HG03469 (cell line): ENCODE measurements around the gene KIF1A.
"Not testable (repeated sequence)": the region's sequence is repeated elsewhere in the genome, so short reads cannot be mapped to it uniquely, and the experiment has no call there.

Experiments
- ATAC-seq: cut with Tn5 transposase; IDR thresholded peaks from one replicate; pipeline ENCODE4 v1.9.1; 2021; ENCODE audit warnings: mild to moderate bottlenecking, moderate library complexity, moderate number of reproducible peaks; ENCODE audit not compliant: unreplicated experiment

The KIF1A gene

DNA sequence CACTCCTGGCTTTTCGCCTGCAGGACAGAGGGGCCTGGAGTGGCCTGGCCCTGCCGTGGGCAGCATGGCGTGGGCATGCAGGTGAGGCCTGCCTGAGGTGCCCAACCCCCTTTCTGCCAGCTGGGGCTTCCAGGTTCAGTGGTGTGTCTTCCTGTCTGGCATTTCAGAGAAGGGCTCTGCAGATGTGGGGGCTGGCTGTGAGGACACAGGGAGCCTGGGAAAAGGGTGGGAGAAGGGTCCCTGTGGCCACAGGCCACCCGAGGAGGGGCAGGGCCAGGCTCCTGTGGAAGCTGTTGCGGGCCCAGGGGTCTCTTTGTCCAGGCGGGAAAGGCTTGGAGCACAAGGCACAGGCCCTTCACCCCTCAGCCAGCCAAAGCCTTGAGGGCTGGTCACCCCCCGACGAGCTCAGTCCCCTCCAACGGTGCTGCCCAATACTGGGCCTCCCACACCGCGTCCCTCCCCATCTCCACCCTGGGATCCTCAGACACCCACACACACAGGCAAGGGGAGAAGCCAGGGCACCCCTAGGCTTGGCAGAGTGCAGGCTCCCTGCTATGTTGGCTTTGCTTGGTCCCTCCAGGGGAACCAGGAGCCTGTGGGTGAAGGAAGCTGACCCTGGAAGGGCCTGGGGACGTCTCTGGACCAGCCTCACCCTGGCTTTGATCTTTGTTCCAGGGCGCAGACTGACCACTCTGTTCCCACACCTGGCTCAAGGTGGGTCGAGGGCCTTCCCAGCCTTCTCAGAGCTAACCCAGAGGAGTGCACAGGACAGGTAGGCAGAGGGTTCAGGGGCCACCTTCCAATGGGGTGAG lies 132.1 kb downstream of the KIF1A start:
- no peak for ATAC-seq

DNA sequence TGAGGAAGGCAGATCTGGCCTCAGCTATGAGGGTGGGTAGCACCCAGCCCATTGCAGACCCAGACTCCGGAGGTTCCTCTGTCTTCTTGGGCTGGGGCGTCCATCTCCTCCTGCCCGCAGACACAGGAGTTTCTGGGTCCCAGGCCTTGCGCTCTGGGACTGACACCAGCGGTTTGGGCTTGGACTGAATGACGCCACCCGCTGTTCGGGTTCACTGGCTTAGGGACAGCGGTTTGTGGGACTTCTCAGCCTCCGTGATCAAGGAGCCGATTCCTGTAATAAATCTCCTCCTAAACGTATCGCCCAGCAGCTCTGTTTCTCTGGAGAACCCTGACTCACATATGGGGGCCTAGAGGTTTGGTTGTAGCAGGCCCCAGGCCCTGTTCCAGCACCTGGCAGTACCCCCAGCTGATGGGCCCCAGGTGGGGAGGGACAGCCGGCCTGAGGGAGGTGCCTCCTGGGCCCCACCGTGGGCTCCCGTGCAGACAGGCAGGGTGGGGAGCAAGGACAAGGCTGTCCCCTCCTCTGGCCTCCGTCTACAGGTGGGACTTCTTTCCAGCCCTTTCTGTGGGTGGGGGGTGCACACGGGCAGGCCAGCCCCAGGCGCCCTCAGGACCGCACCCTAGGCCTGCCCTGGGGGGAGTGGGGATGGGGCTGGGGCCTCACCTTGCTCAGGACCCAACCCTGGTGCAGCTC lies 132.8 kb downstream of the KIF1A start:
- no peak for ATAC-seq

DNA sequence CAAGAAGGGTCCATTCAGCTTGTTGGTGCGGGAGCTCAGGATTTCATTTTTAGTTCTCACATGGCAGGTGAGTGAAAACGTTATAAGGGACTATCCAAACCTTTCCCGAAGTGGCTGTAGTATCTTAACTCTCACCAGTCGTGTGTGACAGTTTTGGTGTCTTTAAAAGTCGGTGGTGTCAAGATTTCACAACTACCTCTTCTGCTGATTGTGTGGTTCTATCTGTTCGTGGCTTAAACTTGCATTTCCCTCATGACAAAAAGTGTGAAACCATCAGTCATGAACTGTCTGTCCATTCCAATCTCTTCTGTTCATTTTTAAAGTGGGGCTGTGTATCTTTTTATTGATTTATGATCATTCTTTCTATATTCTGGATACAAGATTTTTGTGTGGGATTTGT lies 133.6 kb downstream of the KIF1A start:
- ATAC-seq = no peak

DNA sequence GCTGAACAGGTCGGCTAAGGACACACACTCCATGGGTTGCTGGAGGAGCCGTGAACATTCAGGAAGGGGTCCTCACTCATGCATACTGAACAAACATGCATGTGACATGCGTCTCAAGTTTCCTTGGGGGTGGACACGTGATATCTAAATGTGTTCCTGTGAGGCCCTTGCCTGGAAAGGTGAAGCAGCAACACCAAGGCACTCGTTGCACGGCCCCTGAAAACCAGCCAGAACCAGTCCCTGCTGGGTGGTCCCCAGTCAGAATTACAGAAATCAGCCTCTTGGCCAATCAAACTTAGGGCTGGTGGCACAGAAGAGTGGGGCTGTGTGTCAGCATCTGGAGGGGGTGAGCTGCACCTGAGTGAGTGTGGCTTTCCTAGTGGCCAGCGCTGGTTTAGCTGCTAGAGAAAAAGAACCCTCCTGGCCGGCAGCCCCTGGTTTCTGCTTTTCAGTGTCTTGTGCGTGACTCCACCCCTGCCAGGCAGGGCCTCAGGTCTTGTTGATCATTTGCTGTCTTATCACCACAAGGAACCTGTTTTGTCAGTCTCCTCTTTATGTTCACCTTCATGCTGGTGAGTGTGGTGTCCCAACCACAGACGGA lies 134.1 kb downstream of the KIF1A start:
- no peak for ATAC-seq

DNA sequence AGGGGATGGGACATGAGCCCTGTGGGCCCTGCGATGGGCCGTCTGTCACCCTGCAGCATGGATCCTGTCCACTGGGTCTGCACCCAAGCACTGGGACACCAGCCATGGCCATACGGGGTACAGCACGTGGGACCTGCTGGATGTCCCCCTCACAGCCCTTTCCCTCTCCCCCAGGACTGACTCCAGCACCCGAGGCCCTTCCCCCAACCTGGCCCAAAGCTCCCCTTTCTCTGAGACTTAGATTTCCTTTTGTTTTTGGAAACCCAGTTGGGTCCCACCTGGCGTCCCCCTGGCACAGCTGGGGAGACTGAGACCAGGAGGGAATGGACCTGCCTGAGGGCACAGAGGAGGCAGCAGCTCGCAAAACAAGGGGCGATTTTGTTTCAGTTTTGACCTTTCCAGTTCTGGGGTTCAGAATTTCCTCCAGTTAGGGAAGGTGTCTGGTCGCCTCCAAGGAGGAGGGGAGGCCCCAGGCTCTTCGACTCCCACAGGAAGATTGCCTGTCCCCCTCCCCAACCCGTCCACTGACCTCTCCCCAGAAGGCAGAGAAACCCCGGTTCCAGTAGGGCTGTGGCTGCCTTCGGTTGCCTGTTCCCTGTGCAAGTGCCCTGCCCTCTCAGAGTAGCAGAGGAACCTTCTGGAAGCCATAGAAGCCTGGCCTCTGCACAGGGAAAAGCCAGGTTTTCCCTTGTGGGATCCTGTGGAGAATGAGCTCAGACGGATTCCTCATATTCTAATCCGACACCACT lies 135.9 kb downstream of the KIF1A start:
- not testable (repeated sequence) for ATAC-seq

DNA sequence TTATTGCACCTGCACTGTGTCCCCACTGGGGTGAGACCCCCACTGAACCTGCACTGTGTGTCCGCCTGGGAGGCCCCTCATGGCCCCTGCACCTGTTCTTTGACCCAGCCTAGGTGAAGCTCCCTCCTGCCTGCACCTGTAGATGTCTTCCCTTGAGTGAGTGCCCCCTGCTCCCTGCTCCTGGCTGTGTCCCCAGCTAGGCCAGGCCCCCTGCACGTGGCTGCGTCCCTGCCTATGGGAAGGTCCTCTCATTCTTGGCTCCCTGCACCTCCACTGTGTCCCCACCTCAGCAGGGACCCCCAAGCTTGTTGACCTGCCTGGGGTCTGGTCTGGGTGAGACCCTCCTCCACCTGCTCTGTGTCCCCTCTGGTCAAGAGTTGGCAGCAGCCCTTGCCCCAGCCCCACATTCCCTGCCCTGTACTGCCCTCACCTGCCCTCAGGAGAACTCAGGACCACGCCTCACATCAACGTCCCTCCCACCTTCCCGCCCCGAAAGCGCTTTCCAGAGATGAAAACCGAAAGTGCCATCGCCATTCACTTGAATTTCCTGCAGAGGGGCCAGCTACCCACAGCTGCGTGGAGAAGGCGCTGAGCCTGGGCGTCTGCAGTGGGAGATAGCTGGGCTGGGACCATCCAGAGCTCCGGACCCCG lies 136.6 kb downstream of the KIF1A start:
- ATAC-seq = not testable (repeated sequence)

DNA sequence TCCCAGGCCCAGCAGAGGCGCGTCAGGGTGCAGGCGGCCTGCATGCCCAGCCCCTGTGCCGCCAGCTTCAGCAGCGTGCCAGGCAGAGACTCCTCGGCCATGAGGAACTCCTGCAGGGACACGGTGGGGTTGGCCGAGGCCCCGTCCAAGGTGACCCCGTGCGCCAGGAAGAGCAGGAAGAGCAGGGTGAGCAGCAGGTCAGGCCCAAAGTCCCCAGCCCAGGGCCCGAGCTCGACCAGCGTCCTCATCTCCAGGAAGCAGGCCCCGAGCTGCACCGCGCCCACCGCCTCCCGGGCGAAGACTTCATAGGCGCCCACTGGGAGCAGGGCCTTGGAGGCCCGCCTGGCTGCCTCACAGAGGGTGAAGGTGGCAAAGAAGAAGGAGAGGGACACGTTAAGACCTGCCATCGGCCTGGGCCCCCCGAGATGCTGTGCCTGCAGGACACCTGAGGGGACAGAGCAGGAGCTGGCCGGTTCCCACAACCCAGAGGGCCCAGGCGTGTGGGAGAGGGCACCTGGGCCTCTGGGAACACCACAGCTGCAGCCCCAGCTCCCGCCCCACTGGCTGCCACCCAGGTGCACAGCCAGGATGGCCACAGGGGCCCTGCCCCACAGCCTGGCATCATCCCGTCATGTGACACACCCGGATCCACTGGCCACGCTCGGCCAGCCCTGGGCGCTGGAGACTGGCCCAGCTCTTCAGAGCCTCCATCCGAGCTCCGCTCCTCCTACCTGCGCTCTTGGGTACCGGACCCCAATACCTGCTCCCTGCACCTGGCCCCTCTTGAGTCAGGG lies 137.4 kb downstream of the KIF1A start, which contains the start of gene AQP12B:
Gene AQP12B (minus strand): TSS at position 455 of the 794 bp plus-strand sequence. CDS start 48 bp downstream, at position 407.
- ATAC-seq = not testable (repeated sequence)

DNA sequence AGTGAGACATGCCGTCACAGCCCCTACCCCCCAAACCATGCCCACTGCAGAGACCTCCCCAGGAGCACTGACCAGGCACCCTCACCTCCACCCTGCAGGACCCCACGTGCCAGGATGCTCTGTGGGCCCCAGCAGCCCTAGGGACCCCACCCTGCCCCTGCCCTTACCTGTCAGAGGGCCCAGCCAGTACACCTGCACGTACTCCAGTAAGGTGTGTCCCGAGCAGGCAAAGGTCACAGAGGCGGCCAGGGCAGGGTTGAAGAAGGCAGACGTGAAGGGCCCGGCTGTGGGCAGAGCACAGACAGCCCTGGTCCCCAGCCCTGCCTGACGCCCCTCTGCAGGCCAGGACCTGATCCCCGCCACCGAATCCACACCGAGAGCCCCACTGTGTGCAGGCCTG lies 139.8 kb downstream of the KIF1A start:
- not testable (repeated sequence) for ATAC-seq

DNA sequence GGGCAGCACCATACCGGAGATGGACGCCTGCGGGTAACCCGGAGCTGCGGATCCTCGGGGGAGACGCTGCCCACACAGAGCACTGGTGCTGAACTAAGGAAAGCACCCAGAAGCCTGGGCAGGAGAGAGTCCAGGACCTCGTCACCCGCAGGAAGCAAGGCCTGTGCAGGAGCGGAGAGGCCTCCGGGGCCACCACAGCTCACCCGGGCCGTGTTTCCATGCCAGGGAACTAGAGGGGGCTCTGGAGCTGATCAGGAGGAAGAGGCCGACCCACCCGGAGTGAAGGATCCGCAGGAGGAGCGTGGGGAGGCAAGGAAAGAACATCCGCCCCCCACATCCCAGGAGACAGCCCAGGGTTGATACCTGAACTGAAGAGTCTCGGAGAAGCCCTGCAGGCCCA lies 141.1 kb downstream of the KIF1A start:
- ATAC-seq = not testable (repeated sequence)

DNA sequence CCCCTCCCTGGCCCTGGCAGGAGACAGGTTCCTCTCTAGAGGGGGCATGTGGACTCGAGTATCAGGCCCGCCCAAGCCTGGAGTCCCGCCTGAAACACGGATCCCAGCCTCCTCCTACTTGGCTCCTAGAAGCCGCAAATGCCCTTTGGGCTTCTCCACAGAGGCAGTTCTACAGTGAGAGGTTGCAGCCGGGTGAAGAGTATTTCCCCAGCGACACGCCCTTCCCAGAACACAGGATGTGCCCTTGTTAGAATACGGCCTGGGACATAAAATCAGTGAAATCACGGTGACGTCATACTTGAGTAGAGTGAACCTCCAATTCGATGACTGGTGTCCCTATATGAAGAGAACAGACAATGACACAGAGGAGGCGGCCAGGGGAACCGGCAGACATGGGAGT lies 142.0 kb downstream of the KIF1A start:
- ATAC-seq = not testable (repeated sequence)

DNA sequence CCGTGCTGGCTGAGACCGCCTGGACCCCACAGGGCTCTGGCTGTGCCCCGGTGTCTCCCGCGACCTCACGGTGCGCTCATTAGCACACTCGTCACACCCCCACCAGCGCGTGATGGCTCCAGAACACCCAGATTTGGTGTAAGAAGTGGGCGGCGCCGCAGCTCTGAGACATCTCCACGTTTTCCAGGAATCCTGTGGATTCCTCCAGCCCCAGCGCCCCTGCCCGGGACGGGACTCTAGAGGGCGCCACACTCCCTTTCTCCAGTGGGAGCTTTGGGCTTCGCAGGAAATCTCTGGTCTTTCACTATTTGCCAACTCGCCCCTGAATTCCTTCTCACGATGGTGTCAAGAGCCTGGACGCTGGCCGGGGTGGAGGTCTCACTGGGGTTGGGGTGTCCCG lies 144.7 kb downstream of the KIF1A start:
- ATAC-seq = not testable (repeated sequence)

DNA sequence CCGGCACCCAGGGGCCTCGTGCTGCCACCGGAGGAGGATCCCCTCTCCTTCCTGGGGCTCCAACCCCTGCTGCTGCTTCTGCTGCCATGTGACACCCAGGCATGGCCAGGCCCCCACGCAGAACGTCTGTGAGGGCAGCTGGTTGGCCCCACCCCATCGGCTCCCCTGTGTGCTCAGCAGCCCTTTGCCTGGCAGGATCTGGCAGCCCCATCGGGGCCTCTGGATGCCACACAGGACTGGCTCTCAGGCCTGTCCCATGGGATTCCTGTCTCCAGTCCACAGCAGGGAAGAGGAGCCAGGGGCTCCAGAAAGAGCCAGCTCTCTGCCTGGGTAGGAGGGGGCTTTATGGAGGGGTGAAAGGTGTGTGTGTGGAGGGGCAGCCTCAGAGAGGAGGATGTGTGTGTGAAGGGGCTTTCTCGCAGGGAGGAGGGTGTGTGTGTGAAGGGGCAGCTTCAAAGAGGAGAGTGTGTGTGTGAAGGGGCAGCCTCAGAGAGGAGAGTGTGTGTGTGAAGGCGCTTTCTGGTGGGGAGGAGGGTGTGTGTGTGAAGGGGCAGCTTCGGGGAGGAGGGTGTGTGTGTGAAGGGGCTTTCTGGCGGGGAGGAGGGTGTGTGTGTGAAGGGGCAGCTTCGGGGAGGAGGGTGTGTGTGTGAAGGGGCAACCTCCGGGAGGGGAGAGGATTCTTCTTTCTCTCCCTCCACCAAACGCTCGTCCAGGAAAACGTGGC lies 145.4 kb downstream of the KIF1A start:
- not testable (repeated sequence) for ATAC-seq

DNA sequence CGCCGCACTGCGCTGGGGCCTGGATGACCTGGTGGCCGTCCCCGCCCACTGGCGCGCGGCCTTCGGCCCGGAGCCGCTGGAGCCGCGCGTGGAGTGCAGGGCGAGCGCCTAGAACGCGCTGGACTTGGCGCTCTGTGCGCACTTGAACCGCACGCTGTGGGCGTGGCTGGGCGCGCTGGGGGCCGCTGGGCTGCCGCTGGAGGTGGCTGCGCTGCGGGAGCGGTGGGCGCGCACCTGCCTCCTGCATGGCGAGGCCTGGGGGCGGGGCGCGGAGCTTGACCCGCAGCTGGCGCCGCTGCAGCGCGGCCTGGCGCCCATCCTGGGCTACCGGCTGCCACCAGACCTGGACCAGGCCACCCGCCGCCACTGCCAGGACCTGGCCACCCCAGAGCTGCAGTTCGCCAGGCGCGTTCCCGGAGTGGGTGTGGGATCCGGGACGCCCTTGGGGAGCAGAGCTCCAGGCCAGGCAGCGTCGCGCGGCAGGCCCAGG lies 147.3 kb downstream of the KIF1A start:
- ATAC-seq = no peak

DNA sequence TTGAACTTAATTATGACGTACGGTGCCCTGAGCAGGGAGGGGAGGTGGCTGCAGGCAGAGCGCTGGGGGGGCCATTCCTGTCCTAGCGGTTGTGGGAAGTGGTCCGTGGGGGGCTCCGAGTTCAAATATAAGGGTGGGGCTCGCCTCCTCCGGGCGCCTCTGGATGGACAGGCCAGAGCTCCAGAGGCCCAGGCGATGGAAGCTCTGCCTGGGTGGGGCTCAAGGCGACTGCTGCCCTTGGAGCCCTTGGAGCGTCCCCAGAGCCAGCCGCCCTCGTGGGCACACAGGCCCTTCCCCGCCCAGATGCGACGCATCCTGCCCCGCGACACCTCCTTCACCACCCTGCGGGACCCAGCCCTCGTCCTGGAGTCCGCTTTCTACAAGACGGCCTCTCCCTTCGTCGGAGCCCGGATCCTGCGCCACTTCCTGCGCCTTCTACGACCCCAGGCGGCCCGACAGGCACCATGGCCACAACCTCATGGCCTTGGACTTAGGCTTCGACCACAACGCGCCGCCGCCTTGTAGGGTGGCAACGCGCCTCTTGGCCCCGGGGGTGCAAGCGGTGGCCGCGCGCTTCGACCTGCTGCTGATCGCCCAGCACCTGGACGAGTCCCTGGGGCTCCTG lies 147.8 kb downstream of the KIF1A start:
- no peak for ATAC-seq

DNA sequence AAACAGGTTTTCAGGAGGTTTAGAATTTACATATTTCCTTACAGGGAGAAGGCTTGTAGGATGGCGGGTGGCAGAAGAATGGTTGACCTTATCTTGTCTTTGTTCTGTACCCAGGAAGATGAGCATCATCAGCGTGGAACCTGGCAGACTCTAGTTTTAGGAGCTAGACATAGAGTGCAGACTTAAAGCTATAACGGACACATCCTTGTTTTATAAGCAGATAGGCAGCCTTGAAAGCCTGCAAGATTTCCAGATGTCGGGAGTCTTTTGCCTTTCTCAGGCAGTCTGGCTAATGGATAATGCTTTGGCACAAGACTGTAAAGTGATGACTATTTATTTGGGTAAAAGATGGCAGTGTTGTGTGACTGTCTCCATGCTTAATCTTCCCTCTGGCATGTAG lies 149.1 kb downstream of the KIF1A start:
- no peak for ATAC-seq

DNA sequence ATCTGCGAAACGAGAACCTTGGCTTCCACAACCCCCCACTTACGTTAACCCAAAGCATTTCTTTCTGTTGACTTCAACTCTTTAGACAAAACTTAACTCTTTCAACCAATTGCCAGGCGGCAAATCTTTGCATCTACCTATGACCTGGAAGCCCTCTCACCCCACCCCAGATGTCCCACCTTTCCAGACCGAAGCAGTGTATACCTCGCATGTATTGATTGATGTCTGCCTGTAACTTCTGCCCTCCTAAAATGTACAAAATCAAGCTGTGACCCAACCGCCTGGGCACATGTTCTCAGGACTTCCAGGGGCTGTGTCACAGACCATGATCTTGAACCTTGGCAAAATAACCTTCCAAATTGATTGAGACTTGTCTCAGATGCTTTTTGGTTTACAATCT lies 149.6 kb downstream of the KIF1A start:
- ATAC-seq = no peak

DNA sequence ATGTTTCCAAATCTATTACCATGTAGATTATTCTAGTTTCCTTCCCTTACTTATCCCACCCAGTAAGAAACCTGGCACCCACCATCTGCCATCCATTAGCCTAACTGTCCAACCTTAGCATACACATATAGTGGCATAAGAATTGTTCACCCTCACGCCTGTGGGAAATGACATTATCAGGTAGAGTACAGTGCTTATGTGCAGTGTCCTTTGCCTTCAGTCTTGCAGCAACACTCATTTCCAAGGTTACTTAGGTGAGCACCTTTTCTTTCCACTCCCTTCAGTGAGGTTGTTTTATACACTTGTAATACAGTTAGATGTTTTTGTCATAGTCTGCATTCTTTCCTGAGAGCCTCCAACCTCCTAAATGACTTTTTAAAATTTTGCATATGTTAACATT lies 155.4 kb downstream of the KIF1A start:
- no peak for ATAC-seq
